ENCODE results near the gene SDR42E2. TPM values are rescaled to one million over a fixed set of nuclear protein-coding genes. Genes with fewer than 3 reads are reported as not detected.
"Not testable (repeated sequence)": the region's sequence is repeated elsewhere in the genome, so short reads cannot be mapped to it uniquely, and the experiment has no call there.

The SDR42E2 gene
- total and polyA plus RNA-seq, 2 donors = 0.05 to 0.14 TPM

DNA sequence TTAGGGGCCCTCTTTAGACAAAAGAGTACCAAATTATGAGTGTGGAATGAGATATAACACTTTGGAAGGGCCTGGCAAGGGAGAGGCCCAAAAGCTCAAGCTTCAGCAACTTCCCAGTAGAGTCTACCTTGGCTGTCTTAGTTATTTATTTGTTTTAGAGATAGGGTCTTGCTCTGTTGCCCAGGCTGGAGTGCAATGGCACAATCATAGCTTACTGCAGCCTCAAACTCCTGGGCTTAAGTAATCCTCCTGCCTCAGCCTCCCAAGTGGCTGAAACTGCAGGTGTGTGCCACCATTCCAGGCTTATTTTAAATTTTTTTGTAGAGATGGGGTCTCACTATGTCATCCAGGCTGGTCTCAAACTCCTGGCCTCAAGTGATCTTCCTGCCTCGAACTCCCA is 10.3 kb downstream of the SDR42E2 start:
- H3K36me3 ChIP-seq (ENCODE audit: control insufficient read depth in 2 of 2, insufficient read depth in 2 of 2, low read length in 1 of 2); DNase-seq (ENCODE audit: low read depth in 6 of 9, low spot score in 9 of 9); H3K4me3 ChIP-seq (ENCODE audit: low read length in 2 of 2); H3K9me3 ChIP-seq (ENCODE audit: control insufficient read depth in 2 of 2, insufficient read depth in 1 of 2, low read length in 1 of 2); H3K4me1 ChIP-seq (ENCODE audit: control insufficient read depth in 2 of 2, insufficient read depth in 2 of 2, low read length in 2 of 2); H3K27me3 ChIP-seq (ENCODE audit: control insufficient read depth in 2 of 2, insufficient read depth in 1 of 2, low read length in 1 of 2); H3K27ac ChIP-seq (ENCODE audit: low read depth in 1 of 2, low read length in 1 of 2): not testable (repeated sequence)
- 98% methylated on average over 1 of the region's 1 CpG for WGBS

DNA sequence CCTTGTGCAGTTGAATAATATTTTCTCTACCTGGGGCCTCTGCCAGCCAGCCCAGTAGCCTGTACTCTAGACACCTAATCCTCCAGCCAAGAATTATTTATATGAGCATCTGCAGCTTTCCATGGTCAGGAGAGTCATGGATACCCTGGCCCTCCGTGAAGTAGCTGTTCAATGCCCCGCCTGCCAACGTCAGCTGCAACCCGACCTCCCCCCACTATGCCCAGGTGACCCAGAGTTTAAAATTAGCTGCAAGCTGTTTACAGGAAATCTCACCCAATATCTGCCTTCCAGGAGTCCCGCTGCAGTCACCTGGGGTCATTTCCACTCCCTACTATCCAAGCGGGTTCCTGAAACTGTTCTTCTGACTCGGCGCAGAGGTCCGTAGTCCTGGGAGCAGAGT is 12.3 kb downstream of the SDR42E2 start:
- no peaks in the 10 kb centered on the region for H3K36me3 ChIP-seq (ENCODE audit: control insufficient read depth in 2 of 2, insufficient read depth in 2 of 2, low read length in 1 of 2)
- no peak overlapping the region for H3K4me3 ChIP-seq (ENCODE audit: low read length in 2 of 2)
- WGBS = 59% methylated on average over 9 of the region's 9 CpGs
- no peaks in the 10 kb centered on the region for H3K9me3 ChIP-seq (ENCODE audit: control insufficient read depth in 2 of 2, insufficient read depth in 1 of 2, low read length in 1 of 2)
- H3K27me3 ChIP-seq (ENCODE audit: control insufficient read depth in 2 of 2, insufficient read depth in 1 of 2, low read length in 1 of 2) = no peaks in the 10 kb centered on the region
- DNase-seq (ENCODE audit: low read depth in 6 of 9, low spot score in 9 of 9) = no peak
- H3K27ac ChIP-seq (ENCODE audit: low read depth in 1 of 2, low read length in 1 of 2) = no peak overlapping the region
- H3K4me1 ChIP-seq (ENCODE audit: control insufficient read depth in 2 of 2, insufficient read depth in 2 of 2, low read length in 2 of 2) = no peaks in the 10 kb centered on the region

DNA sequence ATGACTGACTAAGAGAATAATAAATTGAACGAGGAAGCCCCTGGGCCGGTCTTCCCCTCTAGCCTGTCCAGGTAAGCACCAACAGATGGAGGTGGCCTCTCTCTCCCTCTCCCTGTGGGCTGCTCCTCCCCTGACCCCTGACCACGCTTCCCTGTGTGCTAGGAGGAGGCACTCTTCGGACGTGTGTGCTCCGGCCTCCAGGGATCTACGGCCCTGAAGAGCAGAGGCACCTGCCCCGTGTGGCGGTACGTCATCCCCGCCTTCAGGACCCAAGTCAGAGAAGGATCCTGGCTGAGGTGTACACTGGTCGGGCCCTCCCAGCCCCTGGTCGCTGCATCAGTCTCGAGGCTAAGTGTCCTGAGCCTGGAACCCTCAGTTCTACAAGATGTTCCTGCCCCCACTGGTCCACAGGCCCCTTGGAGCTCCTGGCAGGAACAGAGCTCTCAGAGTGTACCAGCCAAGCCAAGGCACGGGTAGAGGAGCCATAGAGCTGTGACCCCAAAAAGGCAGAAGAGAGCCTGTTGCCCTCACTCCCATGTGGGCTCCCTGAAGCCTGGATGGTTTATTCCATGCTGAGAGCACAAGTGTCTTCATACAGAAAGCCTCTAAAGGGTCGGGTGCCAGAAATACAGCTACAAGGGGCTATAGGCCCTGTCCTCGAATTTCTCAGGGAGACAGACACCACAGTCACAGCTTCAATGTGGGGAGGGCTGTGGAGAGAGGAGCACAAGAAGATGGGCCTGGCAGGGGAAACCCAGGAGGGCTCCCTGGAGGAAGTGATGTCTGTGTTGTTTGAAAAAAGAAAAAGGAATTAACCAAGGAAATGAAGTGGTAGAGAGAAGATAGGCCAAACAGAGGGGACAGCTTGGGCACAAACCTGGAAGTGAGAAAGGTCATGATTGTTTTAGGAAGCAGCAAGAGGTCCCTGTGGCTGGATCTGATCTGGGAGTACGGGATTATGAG is 15.9 kb downstream of the SDR42E2 start:
- H3K36me3 ChIP-seq (ENCODE audit: control insufficient read depth in 2 of 2, insufficient read depth in 2 of 2, low read length in 1 of 2) = no peaks in the 10 kb centered on the region
- H3K27me3 ChIP-seq (ENCODE audit: control insufficient read depth in 2 of 2, insufficient read depth in 1 of 2, low read length in 1 of 2) = no peaks in the 10 kb centered on the region
- no peaks in the 10 kb centered on the region for H3K4me1 ChIP-seq (ENCODE audit: control insufficient read depth in 2 of 2, insufficient read depth in 2 of 2, low read length in 2 of 2)
- no peak overlapping the region for H3K4me3 ChIP-seq (ENCODE audit: low read length in 2 of 2)
- H3K27ac ChIP-seq (ENCODE audit: low read depth in 1 of 2, low read length in 1 of 2) = no peak overlapping the region
- no peaks in the 10 kb centered on the region for H3K9me3 ChIP-seq (ENCODE audit: control insufficient read depth in 2 of 2, insufficient read depth in 1 of 2, low read length in 1 of 2)
- 95% methylated on average over 18 of the region's 18 CpGs for WGBS
- DNase-seq (ENCODE audit: low read depth in 6 of 9, low spot score in 9 of 9) = no peak

DNA sequence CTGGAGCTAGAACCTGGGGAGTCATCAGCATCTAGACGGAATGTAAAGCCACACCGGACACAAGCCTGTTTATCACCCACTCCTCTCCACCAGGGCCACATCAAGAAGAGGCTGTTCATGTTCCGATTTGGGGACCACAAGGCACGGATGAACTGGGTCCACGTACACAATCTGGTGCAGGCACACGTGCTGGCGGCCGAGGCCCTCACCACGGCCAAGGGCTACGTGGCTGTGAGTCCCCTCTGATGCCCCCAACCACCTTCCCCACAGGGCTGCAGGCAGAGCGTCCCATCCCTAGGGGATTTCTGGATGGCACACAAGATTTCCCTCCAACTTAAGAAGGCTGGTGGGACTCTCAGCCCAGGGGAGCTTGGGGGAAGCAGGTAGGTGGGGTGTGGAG is 19.1 kb downstream of the SDR42E2 start:
- Histone ChIP-seq H3K4me1 (ENCODE audit: control insufficient read depth in 2 of 2, insufficient read depth in 2 of 2, low read length in 2 of 2) (no peaks in the 10 kb centered on the region), H3K36me3 (ENCODE audit: control insufficient read depth in 2 of 2, insufficient read depth in 2 of 2, low read length in 1 of 2) (no peaks in the 10 kb centered on the region), H3K4me3 (ENCODE audit: low read length in 2 of 2) (no peak overlapping the region), H3K27me3 (ENCODE audit: control insufficient read depth in 2 of 2, insufficient read depth in 1 of 2, low read length in 1 of 2) (no peaks in the 10 kb centered on the region), H3K27ac (ENCODE audit: low read depth in 1 of 2, low read length in 1 of 2) (no peak overlapping the region), H3K9me3 (ENCODE audit: control insufficient read depth in 2 of 2, insufficient read depth in 1 of 2, low read length in 1 of 2) (no peaks in the 10 kb centered on the region)
- WGBS = 93% methylated on average over 11 of the region's 11 CpGs
- DNase-seq (ENCODE audit: low read depth in 6 of 9, low spot score in 9 of 9) = no peak

DNA sequence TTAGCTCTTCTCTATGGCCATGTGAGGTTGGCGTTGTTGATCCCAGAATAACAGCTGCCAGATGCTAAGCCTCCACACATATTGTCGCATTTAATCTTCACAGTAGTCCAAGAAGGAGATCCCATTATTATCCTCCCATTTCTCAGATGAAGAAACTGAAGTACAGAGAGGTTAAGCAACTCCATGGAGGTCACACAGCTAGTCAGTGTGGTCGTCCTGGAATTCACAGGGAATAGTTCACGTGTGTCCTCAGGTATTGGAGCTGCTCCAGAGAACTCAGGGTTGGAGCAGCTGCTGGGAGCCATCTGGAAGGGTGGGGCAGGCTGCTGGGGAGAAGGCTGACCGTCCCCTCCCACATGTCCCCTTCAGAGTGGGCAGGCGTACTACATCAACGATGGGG is 19.5 kb downstream of the SDR42E2 start:
- no peak overlapping the region for H3K4me3 ChIP-seq (ENCODE audit: low read length in 2 of 2)
- no peak for DNase-seq (ENCODE audit: low read depth in 6 of 9, low spot score in 9 of 9)
- H3K9me3 ChIP-seq (ENCODE audit: control insufficient read depth in 2 of 2, insufficient read depth in 1 of 2, low read length in 1 of 2) = no peaks in the 10 kb centered on the region
- H3K36me3 ChIP-seq (ENCODE audit: control insufficient read depth in 2 of 2, insufficient read depth in 2 of 2, low read length in 1 of 2) = no peaks in the 10 kb centered on the region
- H3K27ac ChIP-seq (ENCODE audit: low read depth in 1 of 2, low read length in 1 of 2) = no peak overlapping the region
- no peaks in the 10 kb centered on the region for H3K27me3 ChIP-seq (ENCODE audit: control insufficient read depth in 2 of 2, insufficient read depth in 1 of 2, low read length in 1 of 2)
- H3K4me1 ChIP-seq (ENCODE audit: control insufficient read depth in 2 of 2, insufficient read depth in 2 of 2, low read length in 2 of 2) = no peaks in the 10 kb centered on the region
- 94% methylated on average over 7 of the region's 7 CpGs for WGBS

DNA sequence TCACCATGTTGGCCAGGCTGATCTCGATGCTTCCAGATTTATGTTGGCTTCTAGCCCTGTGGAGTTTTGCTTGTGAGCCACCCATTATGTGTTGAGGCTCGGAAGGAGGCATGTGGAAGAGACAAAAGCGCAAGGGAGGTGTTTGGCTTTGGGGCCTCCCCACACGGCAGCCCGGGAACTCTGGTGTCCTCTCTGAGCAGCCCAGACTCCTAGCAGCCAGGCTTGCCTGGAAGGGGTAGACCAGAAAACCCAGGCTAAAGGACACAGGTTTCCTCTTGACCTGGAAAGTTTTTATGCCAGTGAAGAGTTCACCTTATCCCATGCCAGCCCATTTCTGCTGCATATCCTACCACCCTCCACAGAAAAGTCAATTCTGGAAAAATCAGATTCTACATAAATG is 21.0 kb downstream of the SDR42E2 start:
- 96% methylated on average over 5 of the region's 5 CpGs for WGBS
- no peaks in the 10 kb centered on the region for H3K9me3 ChIP-seq (ENCODE audit: control insufficient read depth in 2 of 2, insufficient read depth in 1 of 2, low read length in 1 of 2)
- no peak for DNase-seq (ENCODE audit: low read depth in 6 of 9, low spot score in 9 of 9)
- H3K4me3 ChIP-seq (ENCODE audit: low read length in 2 of 2) = no peak overlapping the region
- no peaks in the 10 kb centered on the region for H3K36me3 ChIP-seq (ENCODE audit: control insufficient read depth in 2 of 2, insufficient read depth in 2 of 2, low read length in 1 of 2)
- H3K27me3 ChIP-seq (ENCODE audit: control insufficient read depth in 2 of 2, insufficient read depth in 1 of 2, low read length in 1 of 2) = no peaks in the 10 kb centered on the region
- H3K4me1 ChIP-seq (ENCODE audit: control insufficient read depth in 2 of 2, insufficient read depth in 2 of 2, low read length in 2 of 2) = peaks cover 0 to 3% of the 10 kb centered on the region in 2 donors
- no peak overlapping the region for H3K27ac ChIP-seq (ENCODE audit: low read depth in 1 of 2, low read length in 1 of 2)

DNA sequence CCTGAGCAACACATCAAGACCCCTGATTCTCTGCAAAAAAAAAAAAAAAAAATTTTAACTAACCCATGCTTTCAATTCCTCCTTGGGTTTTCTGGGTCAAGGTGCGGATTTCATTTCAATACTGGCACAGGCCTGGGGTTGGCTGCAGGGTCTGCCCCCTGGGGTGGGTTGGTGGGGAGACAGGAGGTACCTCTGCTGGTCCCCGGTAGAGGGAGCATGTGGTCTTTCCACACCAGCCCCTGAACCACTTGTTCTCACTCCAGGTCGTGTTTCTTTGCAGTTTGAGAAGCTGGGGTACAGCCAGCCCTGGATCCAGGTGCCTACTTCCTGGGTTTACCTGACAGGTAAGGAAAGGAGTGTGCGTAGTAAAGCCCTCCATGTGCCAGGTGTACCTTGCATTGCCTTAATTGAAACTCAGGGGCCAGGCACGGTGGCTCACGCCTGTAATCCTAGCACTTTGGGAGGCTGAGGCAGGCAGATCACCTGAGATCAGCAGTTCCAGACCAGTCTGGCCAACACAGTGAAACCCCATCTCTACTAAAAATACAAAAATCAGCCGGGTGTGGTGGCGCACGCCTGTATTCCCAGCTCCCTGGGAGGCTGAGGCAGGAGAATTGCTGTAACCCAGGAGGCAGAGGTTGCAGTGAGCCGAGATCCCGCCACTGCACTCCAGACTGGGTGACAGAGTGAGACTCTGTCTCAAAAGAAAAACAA is 21.8 kb downstream of the SDR42E2 start:
- no peak overlapping the region for H3K27ac ChIP-seq (ENCODE audit: low read depth in 1 of 2, low read length in 1 of 2)
- peaks cover 5 to 9% of the 10 kb centered on the region in 2 donors for H3K4me1 ChIP-seq (ENCODE audit: control insufficient read depth in 2 of 2, insufficient read depth in 2 of 2, low read length in 2 of 2)
- H3K36me3 ChIP-seq (ENCODE audit: control insufficient read depth in 2 of 2, insufficient read depth in 2 of 2, low read length in 1 of 2) = no peaks in the 10 kb centered on the region
- DNase-seq (ENCODE audit: low read depth in 6 of 9, low spot score in 9 of 9) = peak in 1 of 9 donors; percentile 29
- H3K4me3 ChIP-seq (ENCODE audit: low read length in 2 of 2) = no peak overlapping the region
- WGBS = 88% methylated on average over 11 of the region's 11 CpGs
- no peaks in the 10 kb centered on the region for H3K27me3 ChIP-seq (ENCODE audit: control insufficient read depth in 2 of 2, insufficient read depth in 1 of 2, low read length in 1 of 2)
- H3K9me3 ChIP-seq (ENCODE audit: control insufficient read depth in 2 of 2, insufficient read depth in 1 of 2, low read length in 1 of 2) = no peaks in the 10 kb centered on the region

DNA sequence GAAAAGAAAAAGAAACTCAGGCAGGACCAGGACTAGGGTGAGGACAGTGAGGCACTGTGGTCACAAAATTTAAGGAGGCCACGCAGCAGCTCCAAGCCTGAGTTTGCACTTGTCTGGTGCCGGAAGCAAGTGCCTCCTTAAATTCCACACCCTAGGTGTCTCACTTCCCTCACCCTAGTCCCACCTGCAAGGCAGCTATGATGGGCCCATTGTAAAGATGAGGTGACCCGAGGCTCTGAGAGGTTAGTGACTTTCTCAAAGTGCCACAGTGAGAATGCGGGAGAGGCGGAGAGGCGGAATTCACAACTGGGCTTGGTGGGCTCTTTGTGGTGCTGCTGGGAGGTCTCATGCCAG is 22.3 kb downstream of the SDR42E2 start:
- Histone ChIP-seq H3K36me3 (ENCODE audit: control insufficient read depth in 2 of 2, insufficient read depth in 2 of 2, low read length in 1 of 2) (no peaks in the 10 kb centered on the region), H3K4me1 (ENCODE audit: control insufficient read depth in 2 of 2, insufficient read depth in 2 of 2, low read length in 2 of 2) (peaks cover 10 to 14% of the 10 kb centered on the region in 2 donors), H3K9me3 (ENCODE audit: control insufficient read depth in 2 of 2, insufficient read depth in 1 of 2, low read length in 1 of 2) (no peaks in the 10 kb centered on the region), H3K27ac (ENCODE audit: low read depth in 1 of 2, low read length in 1 of 2) (no peak overlapping the region), H3K27me3 (ENCODE audit: control insufficient read depth in 2 of 2, insufficient read depth in 1 of 2, low read length in 1 of 2) (no peaks in the 10 kb centered on the region), H3K4me3 (ENCODE audit: low read length in 2 of 2) (no peak overlapping the region)
- DNase-seq (ENCODE audit: low read depth in 6 of 9, low spot score in 9 of 9) = no peak
- 99% methylated on average over 6 of the region's 6 CpGs for WGBS

DNA sequence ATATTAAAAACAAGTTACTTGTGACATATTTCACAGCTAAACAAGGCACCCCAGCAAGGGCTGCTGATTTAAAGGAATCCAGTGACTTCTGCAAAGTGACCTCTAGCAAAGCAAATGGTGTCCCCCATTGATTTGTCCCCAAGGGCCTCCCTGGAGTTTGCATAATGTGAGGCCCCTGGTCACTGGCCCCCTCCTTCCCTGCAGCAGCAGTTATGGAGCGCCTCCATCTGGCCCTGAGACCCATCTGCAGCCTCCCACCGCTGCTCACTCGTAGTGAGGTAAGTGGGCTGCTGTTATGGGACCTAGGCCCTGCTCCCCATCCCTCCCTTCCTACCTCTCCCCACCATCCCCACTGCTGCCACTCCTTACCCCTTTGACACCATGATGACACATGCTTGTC is 24.2 kb downstream of the SDR42E2 start:
- Histone ChIP-seq H3K27ac (ENCODE audit: low read depth in 1 of 2, low read length in 1 of 2) (no peak overlapping the region), H3K9me3 (ENCODE audit: control insufficient read depth in 2 of 2, insufficient read depth in 1 of 2, low read length in 1 of 2) (peaks cover 0 to 4% of the 10 kb centered on the region in 2 donors), H3K27me3 (ENCODE audit: control insufficient read depth in 2 of 2, insufficient read depth in 1 of 2, low read length in 1 of 2) (no peaks in the 10 kb centered on the region), H3K4me1 (ENCODE audit: control insufficient read depth in 2 of 2, insufficient read depth in 2 of 2, low read length in 2 of 2) (peaks cover 10 to 25% of the 10 kb centered on the region in 2 donors), H3K36me3 (ENCODE audit: control insufficient read depth in 2 of 2, insufficient read depth in 2 of 2, low read length in 1 of 2) (no peaks in the 10 kb centered on the region), H3K4me3 (ENCODE audit: low read length in 2 of 2) (no peak overlapping the region)
- 94% methylated on average over 3 of the region's 3 CpGs for WGBS
- no peak for DNase-seq (ENCODE audit: low read depth in 6 of 9, low spot score in 9 of 9)

All from thymus (tissue), 11 donors.